ENCODE measurements around the gene CIB1.
"Not testable (repeated sequence)": the region's sequence is repeated elsewhere in the genome, so short reads cannot be mapped to it uniquely, and the experiment has no call there.

CIB1 gene

GRCh38 chr15:90233387-90234095 is at the start of gene CIB1:
TSS of gene CIB1 (minus strand) at chr15:90233941. CDS start at chr15:90233885, 56 bp downstream.
- Histone ChIP-seq H3K36me3 (peaks cover 45% of the 10 kb centered on the region), H3K27me3 (no peaks in the 10 kb centered on the region), H3K27ac (peak within 1 kb of the TSS; percentile 78), H3K4me2 (peak within 1 kb of the TSS; percentile 94), H3K4me3 (peak within 1 kb of the TSS; percentile 87), H3K9me3 (no peaks in the 10 kb centered on the region), H4K20me1 (peaks cover 34% of the 10 kb centered on the region), H3K9ac (peak within 1 kb of the TSS; percentile 81), H3K4me1 (peaks cover 47% of the 10 kb centered on the region)
- TF ChIP-seq Cebpa-rat (IDR thresholded peaks at IDR 0.05): no peak

- H3K9me3 ChIP-seq, H4K20me1 ChIP-seq, H3K36me3 ChIP-seq, H3K9ac ChIP-seq, H3K4me3 ChIP-seq, H3K4me2 ChIP-seq, H3K27me3 ChIP-seq, H3K27ac ChIP-seq: not testable (repeated sequence)
- H3K4me1 ChIP-seq: peaks cover 12% of the 10 kb centered on the region
Measured at GRCh38 chr15:90281637-90282036, 47.9 kb upstream of the CIB1 start.

- peaks cover 12% of the 10 kb centered on the region; the same call in 1 of the 2 replicates for H3K4me1 ChIP-seq
- H3K9me3 ChIP-seq, H3K27ac ChIP-seq, H3K4me2 ChIP-seq, H4K20me1 ChIP-seq, H3K36me3 ChIP-seq, H3K27me3 ChIP-seq, H3K9ac ChIP-seq, H3K4me3 ChIP-seq: not testable (repeated sequence)
Measured at GRCh38 chr15:90280743-90281142, 47.0 kb upstream of the CIB1 start.

- Histone ChIP-seq H3K36me3 (peaks cover 27% of the 10 kb centered on the region), H4K20me1 (peaks cover 21% of the 10 kb centered on the region), H3K4me1 (peaks cover 12% of the 10 kb centered on the region; the same call in 1 of the 2 replicates)
- H3K4me2 ChIP-seq, H3K27ac ChIP-seq, H3K9me3 ChIP-seq, H3K4me3 ChIP-seq, H3K9ac ChIP-seq, H3K27me3 ChIP-seq: not testable (repeated sequence)
Measured at GRCh38 chr15:90278467-90278866, 44.7 kb upstream of the CIB1 start.

GRCh38 chr15:90271459-90272166 is 37.9 kb upstream of the CIB1 start:
- no peak overlapping the region for H3K4me3 ChIP-seq
- peaks cover 36% of the 10 kb centered on the region for H3K4me1 ChIP-seq
- no peak overlapping the region for H3K27ac ChIP-seq
- no peak for TF ChIP-seq Cebpa-rat (IDR thresholded peaks at IDR 0.05)
- no peak overlapping the region for H3K4me2 ChIP-seq
- H3K9me3 ChIP-seq: no peaks in the 10 kb centered on the region
- H4K20me1 ChIP-seq: peaks cover 89% of the 10 kb centered on the region
- peaks cover 74% of the 10 kb centered on the region for H3K36me3 ChIP-seq
- no peaks in the 10 kb centered on the region for H3K27me3 ChIP-seq
- H3K9ac ChIP-seq: 0 out of 2 replicates have a peak overlapping the region, but pooled peaks have one; percentile 30

GRCh38 chr15:90270502-90271150 is 36.9 kb upstream of the CIB1 start:
- Histone ChIP-seq H3K4me3 (no peak overlapping the region), H3K4me1 (peaks cover 38% of the 10 kb centered on the region), H3K36me3 (peaks cover 69% of the 10 kb centered on the region), H3K27me3 (no peaks in the 10 kb centered on the region), H3K27ac (no peak overlapping the region), H4K20me1 (peaks cover 85% of the 10 kb centered on the region), H3K9ac (0 out of 2 replicates have a peak overlapping the region, but pooled peaks have one; percentile 30), H3K4me2 (no peak overlapping the region), H3K9me3 (no peaks in the 10 kb centered on the region)
- TF ChIP-seq Cebpa-rat (IDR thresholded peaks at IDR 0.05): no peak

- Histone ChIP-seq H3K27me3 (no peaks in the 10 kb centered on the region), H3K27ac (no peak overlapping the region), H3K4me1 (peaks cover 54% of the 10 kb centered on the region), H3K4me3 (peak overlapping the region; percentile 77; the same call in 1 of the 2 replicates), H3K9me3 (no peaks in the 10 kb centered on the region), H3K9ac (no peak overlapping the region), H3K4me2 (peak overlapping the region; percentile 96), H4K20me1 (peaks cover 70% of the 10 kb centered on the region), H3K36me3 (peaks cover 47% of the 10 kb centered on the region)
- no peak for TF ChIP-seq Cebpa-rat (IDR thresholded peaks at IDR 0.05)
Measured at GRCh38 chr15:90268415-90268814, 34.7 kb upstream of the CIB1 start.

- Histone ChIP-seq H3K36me3 (peaks cover 28% of the 10 kb centered on the region), H3K27ac (peak overlapping the region; percentile 93), H3K4me3 (peak overlapping the region; percentile 77), H3K4me1 (peaks cover 66% of the 10 kb centered on the region), H3K27me3 (no peaks in the 10 kb centered on the region), H3K9me3 (no peaks in the 10 kb centered on the region), H4K20me1 (peaks cover 50% of the 10 kb centered on the region), H3K4me2 (peak overlapping the region; percentile 96), H3K9ac (peak overlapping the region; percentile 86)
- no peak for TF ChIP-seq Cebpa-rat (IDR thresholded peaks at IDR 0.05)
Measured at GRCh38 chr15:90266485-90266884, 32.7 kb upstream of the CIB1 start.

GRCh38 chr15:90266061-90266431 is 32.3 kb upstream of the CIB1 start:
- H3K4me1 ChIP-seq: peaks cover 70% of the 10 kb centered on the region
- H3K36me3 ChIP-seq: peaks cover 23% of the 10 kb centered on the region
- H3K9ac ChIP-seq: peak overlapping the region; percentile 86
- no peaks in the 10 kb centered on the region for H3K9me3 ChIP-seq
- peak overlapping the region; percentile 93 for H3K27ac ChIP-seq
- peaks cover 46% of the 10 kb centered on the region for H4K20me1 ChIP-seq
- no peaks in the 10 kb centered on the region for H3K27me3 ChIP-seq
- peak overlapping the region; percentile 77 for H3K4me3 ChIP-seq
- TF ChIP-seq Cebpa-rat (IDR thresholded peaks at IDR 0.05): no peak
- H3K4me2 ChIP-seq: peak overlapping the region; percentile 96
